IPS DF 4.7 (cell line): ENCODE measurements around the gene ZNF574.

Experiments used
- DNase-seq: peaks from one replicate; pipeline ENCODE4 v3.0.0-alpha.2; 2013; ENCODE audit warnings: low spot score; ENCODE audit errors: extremely low read depth

Gene ZNF574

GRCh38 chr19:42054205-42054604, 21.8 kb upstream of the ZNF574 start:
- no peak for DNase-seq

- no peak for DNase-seq
Measured at GRCh38 chr19:42057846-42058245, 18.1 kb upstream of the ZNF574 start.

DNA sequence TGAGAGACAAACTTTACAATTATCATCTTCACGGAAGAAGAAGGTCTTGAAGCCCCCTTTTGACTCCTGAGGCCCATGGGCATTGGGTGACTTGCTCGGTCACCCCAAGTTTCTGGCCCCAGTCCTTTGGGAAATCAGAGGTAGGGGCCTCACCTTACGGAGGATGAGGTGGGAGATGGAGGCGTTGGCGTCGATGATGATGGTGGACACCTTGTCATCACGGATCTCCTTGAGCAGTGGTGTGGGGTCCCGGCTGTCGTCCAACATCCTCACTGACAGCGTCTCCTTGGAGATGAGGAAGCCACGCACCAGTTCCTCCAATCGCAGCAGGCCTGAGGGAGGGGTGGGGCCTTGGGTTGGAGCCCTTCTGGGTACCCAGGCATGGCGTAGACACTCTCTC, 16.8 kb upstream of the ZNF574 start:
- no peak for DNase-seq

GRCh38 chr19:42060117-42060516, 15.8 kb upstream of the ZNF574 start:
- no peak for DNase-seq

DNA sequence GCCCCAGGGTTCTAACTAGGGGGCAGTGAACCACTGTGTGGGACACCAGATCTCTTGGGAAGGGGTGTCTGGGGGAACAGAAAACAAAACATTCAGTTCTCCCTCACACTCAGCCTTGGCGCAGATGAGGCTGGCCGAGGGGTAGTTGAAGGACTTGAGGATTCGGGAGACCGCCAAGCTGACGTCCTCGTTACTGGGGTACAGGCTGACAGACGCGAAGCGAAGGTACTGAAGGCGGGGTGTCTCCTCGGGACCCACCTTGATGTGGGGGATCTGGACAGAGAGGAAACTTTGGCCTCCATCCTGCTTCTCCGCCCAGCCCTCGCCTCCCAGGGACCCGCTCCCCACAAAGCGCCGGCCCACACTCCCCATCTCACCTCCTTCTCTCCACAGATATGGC, 13.6 kb upstream of the ZNF574 start:
- no peak for DNase-seq

GRCh38 chr19:42064432-42064831, 11.5 kb upstream of the ZNF574 start:
- DNase-seq: no peak

DNA sequence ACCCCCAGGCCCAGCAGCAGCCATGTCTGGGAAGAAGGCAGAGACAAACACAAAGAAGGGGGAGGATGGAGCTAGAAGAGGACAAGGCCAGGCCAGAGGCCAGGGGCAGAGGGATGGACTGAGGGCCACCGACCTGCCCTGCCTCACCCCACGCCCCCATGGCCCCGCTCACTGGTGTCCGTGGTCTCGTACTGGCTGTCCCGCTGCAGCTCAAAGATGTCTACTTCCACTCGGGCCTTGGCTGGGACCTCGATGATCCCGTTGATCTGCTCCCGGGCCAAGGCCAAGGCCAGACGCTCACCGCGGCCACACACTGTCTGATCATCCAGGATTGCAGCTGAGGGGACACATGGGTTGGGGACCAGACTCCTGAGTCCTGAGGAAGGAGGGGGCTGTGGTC, 10.9 kb upstream of the ZNF574 start:
- no peak for DNase-seq

GRCh38 chr19:42065511-42065910, 10.5 kb upstream of the ZNF574 start:
- no peak for DNase-seq

- no peak for DNase-seq
Measured at GRCh38 chr19:42066075-42066754, 9.8 kb upstream of the ZNF574 start.

DNA sequence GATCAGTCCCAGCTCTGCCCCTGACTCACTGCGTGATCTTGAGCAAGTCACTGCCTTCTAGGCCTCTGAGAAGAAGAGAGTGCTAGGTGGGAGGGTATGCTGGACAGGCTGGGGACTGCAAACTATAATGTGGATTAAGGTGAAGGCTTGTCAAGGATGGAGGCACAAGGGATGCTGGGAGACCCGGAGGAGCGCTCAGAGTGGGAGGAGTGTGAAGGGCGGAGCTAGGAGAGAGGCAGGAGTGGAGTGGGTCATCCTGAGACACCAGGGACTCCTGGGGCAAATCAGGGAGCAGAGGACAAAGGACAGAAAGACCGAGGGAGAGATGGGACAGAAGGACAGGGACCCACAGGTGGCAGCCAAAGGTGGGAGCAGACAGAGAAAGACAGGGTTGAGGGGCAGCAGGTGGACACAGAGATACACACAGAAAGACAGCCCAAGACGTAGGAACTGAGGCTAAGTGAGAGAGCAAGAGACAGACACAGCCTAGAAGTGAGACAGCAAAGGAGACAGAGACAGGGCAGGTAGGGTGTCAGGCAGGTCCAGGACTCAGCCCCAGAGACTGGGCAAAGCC, 8.6 kb upstream of the ZNF574 start:
- DNase-seq: no peak

GRCh38 chr19:42068361-42068755, 7.6 kb upstream of the ZNF574 start:
- no peak for DNase-seq

DNA sequence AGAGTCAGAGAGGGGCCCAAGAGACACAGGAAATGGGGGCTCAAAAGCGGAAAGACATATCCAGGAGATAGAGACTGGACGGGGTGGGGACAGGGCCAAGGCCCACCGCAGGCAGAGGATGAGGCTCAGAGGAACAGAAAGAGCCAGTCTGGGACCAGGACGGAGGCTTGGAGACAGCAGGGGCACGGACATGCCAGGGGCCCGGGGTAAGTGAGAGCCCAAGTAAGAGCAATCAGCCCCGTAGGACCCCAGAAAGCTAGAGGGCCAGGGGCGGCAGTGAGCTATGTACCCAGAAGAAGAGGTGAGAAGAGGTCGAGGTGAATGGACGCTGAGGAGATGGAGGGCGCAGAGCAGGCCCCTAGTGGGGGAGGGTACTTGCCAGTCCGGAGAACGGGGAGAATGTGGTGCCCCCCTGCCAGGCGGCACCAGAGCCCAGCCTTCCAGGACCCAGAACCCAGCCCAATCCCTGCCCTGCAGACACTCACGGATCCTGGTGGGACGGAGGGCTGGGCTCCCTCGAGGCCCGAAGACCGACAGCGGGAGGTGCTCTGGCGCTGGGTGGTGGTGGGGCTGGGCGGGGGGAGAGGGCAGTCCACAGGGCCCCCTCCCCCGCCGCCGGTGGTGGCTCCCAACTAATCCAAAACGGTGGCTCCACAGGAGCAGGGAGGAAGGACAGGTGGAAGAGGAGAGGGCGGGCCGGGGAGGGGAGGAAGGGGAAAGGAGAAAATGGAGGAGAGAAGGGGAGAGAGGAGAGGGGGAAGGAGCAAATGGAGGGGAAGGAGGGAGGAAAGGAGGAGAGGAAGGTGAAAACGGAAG, 7.0 kb upstream of the ZNF574 start:
- no peak for DNase-seq

DNA sequence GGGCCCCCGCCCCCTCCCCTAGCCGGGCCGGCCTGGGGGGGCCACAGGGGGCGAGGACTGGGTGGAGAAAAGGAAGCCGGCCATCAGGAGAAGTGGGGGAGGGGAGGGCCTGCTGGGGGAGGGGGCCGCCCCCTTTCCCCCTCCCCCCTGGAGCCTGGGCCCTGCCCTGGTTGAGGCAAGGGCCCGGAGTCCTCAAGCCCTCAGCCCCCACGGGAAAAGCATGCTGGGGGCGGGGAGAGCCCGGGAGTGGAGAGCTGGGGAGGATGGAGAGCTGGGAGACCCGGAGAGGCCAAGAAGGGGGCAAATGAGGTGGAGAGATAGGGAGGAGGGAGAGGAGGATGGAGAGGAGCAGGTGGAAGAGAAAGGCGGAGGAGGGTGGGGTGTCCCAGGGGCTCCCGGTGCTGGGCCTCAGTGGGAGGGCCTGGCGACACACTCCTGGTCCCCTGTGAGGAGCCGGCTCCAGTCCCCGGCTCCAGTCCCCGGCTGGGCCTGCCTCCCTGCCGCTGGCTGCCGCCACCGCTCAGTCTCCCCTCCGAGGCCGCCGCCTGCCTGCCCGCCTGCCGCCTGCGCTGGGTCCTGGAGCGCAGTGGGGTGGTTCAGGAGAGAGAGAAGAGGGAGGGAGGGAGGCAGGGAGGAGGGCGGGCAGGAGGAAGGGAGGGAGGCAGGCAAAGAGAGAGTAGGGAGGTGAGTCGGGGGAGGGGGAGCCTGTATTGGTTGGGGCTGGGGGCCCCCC, 6.2 kb upstream of the ZNF574 start, which contains the start of gene GRIK5:
GRIK5 (minus strand) TSS at position 588 of the 733 bp plus-strand sequence. CDS start 4,436 bp downstream, outside the sequence.
- no peak for DNase-seq

DNA sequence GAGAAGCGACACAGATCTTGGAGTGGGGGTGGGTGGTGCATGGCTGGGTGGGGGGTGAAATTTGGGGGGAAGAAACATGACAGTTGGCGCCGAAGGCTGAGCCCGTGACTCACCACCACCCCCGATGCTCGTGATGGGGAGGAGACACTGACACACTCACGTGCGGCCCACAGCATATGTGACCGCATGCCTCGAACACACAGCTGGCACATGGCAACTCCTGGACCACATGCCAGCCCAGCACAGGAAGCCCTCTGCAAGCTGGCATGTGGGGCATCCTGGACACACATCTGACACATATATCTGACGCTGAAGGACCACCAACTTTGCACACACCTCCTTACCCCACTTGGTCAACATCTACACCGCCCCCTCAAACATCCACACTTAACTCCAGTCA, 4.7 kb upstream of the ZNF574 start:
- no peak for DNase-seq

- no peak for DNase-seq
Measured at GRCh38 chr19:42074513-42075363, 1.2 kb upstream of the ZNF574 start.

DNA sequence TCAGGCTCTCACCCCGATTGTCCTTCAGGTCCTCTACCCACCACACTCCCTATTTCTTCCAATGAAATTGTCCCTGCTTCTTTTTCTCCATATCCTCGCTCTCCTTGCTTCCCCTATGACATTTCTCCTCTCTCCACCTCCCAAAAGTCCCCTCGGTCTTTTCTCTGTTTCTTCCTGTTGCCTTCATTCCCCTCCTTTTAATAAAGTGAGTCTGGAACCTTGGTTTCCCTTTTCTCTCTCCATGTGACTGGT, 676 bp upstream of the ZNF574 start:
- no peak for DNase-seq

GRCh38 chr19:42076380-42076944, 496 bp downstream of the ZNF574 start:
- no peak for DNase-seq

DNA sequence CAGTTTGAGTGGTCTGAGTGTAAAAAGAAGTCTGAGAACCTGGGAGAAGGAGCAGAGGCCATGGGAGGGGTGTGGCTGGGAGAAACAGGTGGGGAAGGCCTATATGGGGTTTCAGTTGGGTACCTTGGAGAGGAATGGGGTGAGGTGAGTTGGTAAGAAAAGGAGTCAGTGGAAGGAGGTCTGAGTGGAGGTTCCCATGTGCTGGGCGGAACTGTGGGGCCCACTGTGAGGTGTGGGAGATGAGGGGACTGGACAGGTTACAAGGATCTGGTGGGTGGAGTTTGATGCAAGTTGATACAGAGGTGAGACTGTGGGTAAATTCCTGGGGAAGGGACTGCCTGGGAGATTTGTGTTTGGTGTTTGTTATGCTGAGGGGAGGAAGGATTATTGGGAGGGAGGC, 2.1 kb downstream of the ZNF574 start:
- DNase-seq: no peak

DNA sequence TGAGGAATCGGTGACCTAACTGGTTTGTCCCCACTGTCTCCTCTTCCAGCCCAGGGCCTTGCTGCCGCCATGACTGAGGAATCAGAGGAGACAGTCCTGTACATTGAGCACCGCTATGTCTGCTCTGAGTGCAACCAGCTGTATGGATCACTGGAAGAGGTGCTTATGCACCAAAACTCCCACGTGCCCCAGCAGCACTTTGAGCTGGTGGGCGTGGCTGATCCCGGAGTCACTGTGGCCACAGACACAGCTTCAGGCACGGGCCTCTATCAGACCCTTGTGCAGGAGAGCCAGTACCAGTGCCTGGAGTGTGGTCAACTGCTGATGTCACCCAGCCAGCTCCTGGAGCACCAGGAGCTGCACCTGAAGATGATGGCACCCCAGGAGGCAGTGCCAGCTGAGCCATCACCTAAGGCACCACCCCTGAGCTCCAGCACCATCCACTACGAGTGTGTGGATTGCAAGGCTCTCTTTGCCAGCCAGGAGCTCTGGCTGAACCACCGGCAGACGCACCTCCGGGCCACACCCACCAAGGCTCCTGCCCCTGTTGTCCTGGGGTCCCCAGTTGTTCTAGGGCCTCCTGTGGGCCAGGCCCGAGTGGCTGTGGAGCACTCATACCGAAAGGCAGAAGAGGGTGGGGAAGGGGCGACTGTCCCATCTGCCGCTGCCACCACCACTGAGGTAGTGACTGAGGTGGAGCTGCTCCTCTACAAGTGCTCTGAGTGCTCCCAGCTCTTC, 2.7 kb downstream of the ZNF574 start:
- DNase-seq: no peak

DNA sequence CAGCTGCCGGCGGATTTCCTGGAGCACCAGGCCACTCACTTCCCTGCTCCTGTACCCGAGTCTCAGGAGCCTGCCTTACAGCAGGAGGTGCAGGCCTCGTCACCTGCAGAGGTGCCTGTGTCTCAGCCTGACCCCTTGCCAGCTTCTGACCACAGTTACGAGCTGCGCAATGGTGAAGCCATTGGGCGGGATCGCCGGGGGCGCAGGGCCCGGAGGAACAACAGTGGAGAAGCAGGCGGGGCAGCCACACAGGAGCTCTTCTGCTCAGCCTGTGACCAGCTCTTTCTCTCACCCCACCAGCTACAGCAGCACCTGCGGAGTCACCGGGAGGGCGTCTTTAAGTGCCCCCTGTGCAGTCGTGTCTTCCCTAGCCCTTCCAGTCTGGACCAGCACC, 3.3 kb downstream of the ZNF574 start:
- DNase-seq: no peak
